HUES48 (cell line): ENCODE results near the gene PRTFDC1.
"Not testable (repeated sequence)": the region's sequence is repeated elsewhere in the genome, so short reads cannot be mapped to it uniquely, and the experiment has no call there.

Experiments
- H3K27ac ChIP-seq: one replicate; pipeline ENCODE4 v1.7.0; 2013; ENCODE audit warnings: low read depth, low read length, inconsistent platforms
- H3K27me3 ChIP-seq: 2 replicates; pipeline ENCODE4 v1.6.1; 2013; ENCODE audit warnings: mild to moderate bottlenecking, low read length; ENCODE audit not compliant: control insufficient read depth, insufficient read depth
- H3K36me3 ChIP-seq: 2 replicates; pipeline ENCODE4 v1.6.1; 2013; ENCODE audit warnings: low read length; ENCODE audit not compliant: control insufficient read depth, insufficient read depth
- H3K4me1 ChIP-seq: 2 replicates; pipeline ENCODE4 v1.6.1; 2013; ENCODE audit warnings: mild to moderate bottlenecking, low read length; ENCODE audit not compliant: control insufficient read depth, insufficient read depth
- H3K4me3 ChIP-seq: 2 replicates; pipeline ENCODE4 v1.5.1; 2013; ENCODE audit warnings: mild to moderate bottlenecking, low read depth, low read length
- H3K9ac ChIP-seq: 2 replicates; pipeline ENCODE4 v1.6.1; 2013; ENCODE audit warnings: mild to moderate bottlenecking, low read depth, low read length, moderate library complexity
- H3K9me3 ChIP-seq: 2 replicates; pipeline ENCODE4 v1.6.1; 2013; ENCODE audit warnings: low read length; ENCODE audit not compliant: control insufficient read depth, insufficient read depth

The PRTFDC1 gene

DNA sequence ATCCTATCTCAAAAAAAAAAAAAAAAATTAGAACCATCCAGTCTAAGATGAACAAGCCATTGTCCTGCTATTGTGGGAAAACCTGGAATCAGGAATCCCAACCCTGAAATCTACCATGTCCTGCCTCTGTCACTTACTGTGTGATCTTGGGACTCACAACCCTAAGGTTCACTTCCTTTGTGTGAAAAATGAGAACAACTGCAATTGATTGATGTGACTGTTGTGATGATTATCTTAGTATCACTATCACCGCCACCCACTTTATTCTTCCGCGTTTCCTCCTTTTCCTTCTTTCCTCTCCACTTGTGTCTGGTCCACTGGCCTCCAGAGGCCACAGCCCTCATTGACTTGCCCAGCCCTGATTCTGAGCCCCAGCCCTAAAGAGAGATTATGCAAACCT is 12.6 kb upstream of the PRTFDC1 start:
- no peaks in the 10 kb centered on the region for H3K27me3 ChIP-seq

GRCh38 chr10:24963521-24964041 is 11.2 kb upstream of the PRTFDC1 start:
- H3K9me3 ChIP-seq: no peaks in the 10 kb centered on the region
- peak overlapping the region; percentile 2 for H3K27ac ChIP-seq
- H3K27me3 ChIP-seq: no peaks in the 10 kb centered on the region
- H3K36me3 ChIP-seq: no peaks in the 10 kb centered on the region
- H3K4me1 ChIP-seq: peaks cover 13% of the 10 kb centered on the region
- no peak overlapping the region for H3K9ac ChIP-seq
- H3K4me3 ChIP-seq: no peak overlapping the region

More for the DNA sequence above, 12.6 kb upstream of the PRTFDC1 start:
- no peak overlapping the region for H3K4me3 ChIP-seq
- no peak overlapping the region for H3K9ac ChIP-seq
- no peaks in the 10 kb centered on the region for H3K9me3 ChIP-seq
- H3K4me1 ChIP-seq: peaks cover 1% of the 10 kb centered on the region; the same call in 1 of the 2 replicates
- H3K36me3 ChIP-seq: no peaks in the 10 kb centered on the region
- H3K27ac ChIP-seq: no peak overlapping the region

DNA sequence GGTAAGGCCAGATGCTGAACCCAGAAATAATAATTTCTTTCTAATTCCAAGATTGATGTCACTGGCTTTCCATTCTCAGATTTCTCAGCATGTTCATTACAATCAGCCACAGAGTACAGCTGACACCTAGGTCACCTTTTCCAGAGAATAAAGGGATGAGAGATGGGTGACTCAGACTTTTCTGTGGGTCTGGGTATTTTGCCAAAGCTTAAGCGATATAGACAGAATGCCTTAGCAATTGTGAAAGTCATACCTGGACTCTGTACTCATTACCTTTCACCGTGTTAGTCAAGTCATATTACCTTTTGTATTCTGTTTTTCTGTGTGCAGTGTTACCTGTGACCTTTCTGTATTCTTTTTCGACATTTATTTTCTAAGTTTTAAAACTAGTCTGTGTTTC is 10.6 kb upstream of the PRTFDC1 start:
- Histone ChIP-seq H3K9ac (no peak overlapping the region), H3K27me3 (no peaks in the 10 kb centered on the region), H3K9me3 (no peaks in the 10 kb centered on the region), H3K4me1 (peaks cover 19% of the 10 kb centered on the region), H3K4me3 (no peak overlapping the region), H3K27ac (peak overlapping the region; percentile 8), H3K36me3 (no peaks in the 10 kb centered on the region)

DNA sequence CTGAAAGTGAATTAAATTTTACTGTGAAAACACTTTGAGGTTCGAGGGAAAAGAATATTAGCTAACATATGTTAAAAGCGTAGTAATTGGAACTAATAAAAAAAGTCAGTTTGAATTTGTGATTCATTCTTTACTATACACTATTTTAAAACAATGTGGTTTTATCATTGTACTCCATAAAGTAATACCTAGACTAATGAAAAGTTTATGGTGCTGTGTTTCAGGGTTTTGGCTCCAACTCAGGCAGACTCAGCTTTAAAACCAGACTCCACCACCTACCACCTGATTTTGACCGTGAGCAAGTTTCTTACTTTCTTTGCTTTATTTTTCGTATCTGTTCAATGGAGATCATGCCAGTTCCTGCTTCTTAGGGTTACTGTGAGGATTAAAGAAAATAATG is 9.2 kb upstream of the PRTFDC1 start:
- H3K36me3 ChIP-seq: no peaks in the 10 kb centered on the region
- no peaks in the 10 kb centered on the region for H3K27me3 ChIP-seq
- H3K9me3 ChIP-seq: no peaks in the 10 kb centered on the region
- H3K4me3 ChIP-seq: no peak overlapping the region
- peaks cover 19% of the 10 kb centered on the region for H3K4me1 ChIP-seq
- H3K9ac ChIP-seq: no peak overlapping the region
- no peak overlapping the region for H3K27ac ChIP-seq

GRCh38 chr10:24959382-24959730 is 7.0 kb upstream of the PRTFDC1 start:
- Histone ChIP-seq H3K4me3 (no peak overlapping the region), H3K4me1 (peaks cover 19% of the 10 kb centered on the region), H3K27ac (no peak overlapping the region), H3K36me3 (no peaks in the 10 kb centered on the region), H3K27me3 (no peaks in the 10 kb centered on the region), H3K9me3 (no peaks in the 10 kb centered on the region), H3K9ac (no peak overlapping the region)

DNA sequence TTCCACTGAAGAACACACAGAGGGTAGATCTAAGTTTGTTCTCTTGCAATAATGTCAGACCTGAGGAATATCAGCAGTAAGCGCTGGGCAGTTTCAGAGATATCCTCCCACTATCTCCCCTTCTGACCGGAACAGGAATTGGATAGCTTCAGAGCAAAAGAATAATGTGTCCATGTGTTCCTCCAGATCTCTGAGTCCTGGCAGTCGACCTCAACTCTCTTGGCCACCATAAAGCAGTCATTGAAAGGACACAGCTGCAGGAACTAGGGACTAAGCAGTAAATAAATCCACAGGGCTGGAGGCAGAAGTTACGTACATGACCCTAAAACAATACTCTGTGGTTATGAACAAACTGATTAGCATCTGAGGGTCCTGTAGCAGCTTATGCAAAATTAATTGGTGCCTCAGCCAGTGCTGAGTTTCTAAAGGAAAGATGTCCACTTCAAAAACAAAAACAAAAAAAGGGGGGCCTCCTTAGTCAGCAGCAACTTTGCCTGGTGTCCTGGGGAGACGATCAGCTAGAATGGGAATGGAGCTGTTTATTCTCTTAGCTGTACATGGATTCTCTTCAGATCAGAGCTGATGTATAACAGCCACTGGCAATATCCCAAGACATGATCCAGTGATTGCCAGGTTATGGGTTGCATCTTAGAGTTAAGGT is 6.4 kb upstream of the PRTFDC1 start:
- Histone ChIP-seq H3K36me3 (no peaks in the 10 kb centered on the region), H3K9ac (no peak overlapping the region), H3K27ac (no peak overlapping the region)

DNA sequence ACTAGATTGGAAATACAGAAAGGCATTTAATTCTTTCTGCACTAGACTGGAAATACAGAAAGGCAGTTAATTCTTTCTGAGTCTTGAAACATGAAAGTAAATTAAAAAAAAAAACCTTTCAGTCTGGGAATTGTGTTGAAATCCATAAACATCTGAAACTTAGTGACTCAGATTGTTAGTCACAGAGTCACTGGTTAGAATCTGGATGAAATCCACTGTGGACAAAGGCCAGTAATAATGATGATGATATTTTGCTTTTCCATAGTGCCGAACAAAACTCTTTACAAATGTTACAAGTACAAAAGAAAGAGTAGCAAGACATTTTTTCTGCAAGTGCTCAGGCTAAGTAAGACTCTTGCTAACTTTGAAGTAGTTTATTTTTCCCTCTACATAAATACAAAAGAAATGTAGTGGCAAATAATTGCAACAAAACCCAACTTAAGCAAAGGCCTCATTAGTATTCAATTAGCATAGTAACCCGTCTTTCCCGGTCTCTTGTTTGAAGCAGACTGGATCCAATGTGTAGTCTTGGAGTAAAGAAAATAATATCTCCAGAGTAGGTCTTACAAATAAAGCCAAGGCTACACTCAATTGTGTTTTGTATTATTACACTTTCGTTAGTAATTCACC is 5.8 kb upstream of the PRTFDC1 start:
- H3K27me3 ChIP-seq: no peaks in the 10 kb centered on the region
- no peaks in the 10 kb centered on the region for H3K9me3 ChIP-seq
- peaks cover 26% of the 10 kb centered on the region for H3K4me1 ChIP-seq
- H3K36me3 ChIP-seq: no peaks in the 10 kb centered on the region
- H3K27ac ChIP-seq: no peak overlapping the region
- no peak overlapping the region for H3K4me3 ChIP-seq
- no peak overlapping the region for H3K9ac ChIP-seq

More for the DNA sequence above, 6.4 kb upstream of the PRTFDC1 start:
- H3K4me1 ChIP-seq: peaks cover 20% of the 10 kb centered on the region
- no peaks in the 10 kb centered on the region for H3K27me3 ChIP-seq
- no peaks in the 10 kb centered on the region for H3K9me3 ChIP-seq
- no peak overlapping the region for H3K4me3 ChIP-seq

GRCh38 chr10:24957624-24958051 is 5.2 kb upstream of the PRTFDC1 start:
- not testable (repeated sequence) for H3K27me3 ChIP-seq, H3K36me3 ChIP-seq
- peaks cover 28% of the 10 kb centered on the region for H3K4me1 ChIP-seq

DNA sequence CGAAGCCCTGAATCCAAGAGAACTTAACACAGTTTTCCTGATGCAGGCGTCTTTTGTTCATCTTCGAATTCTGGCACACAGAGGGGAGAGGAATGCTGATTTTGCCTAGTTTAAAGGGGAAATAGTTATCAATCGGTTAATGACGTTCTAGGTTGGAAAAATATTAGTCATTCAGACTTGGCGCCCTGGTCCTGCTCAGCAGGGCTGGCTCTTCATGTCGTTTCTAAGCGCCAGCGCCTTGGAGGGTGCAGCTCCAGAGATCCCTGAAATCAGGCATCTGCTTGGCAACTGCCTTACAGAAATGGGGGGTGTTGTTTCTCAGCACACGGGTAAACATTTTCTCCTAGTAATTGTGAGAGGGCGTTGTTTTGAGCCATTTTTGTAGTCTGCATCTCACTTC is 1.3 kb upstream of the PRTFDC1 start:
- Histone ChIP-seq H3K27ac (peak overlapping the region; percentile 96), H3K4me3 (peak overlapping the region; percentile 60), H3K27me3 (no peaks in the 10 kb centered on the region), H3K9ac (peak overlapping the region; percentile 70; the same call in 1 of the 2 replicates), H3K4me1 (peaks cover 33% of the 10 kb centered on the region), H3K9me3 (no peaks in the 10 kb centered on the region), H3K36me3 (no peaks in the 10 kb centered on the region)

More at GRCh38 chr10:24957624-24958051, 5.2 kb upstream of the PRTFDC1 start:
- not testable (repeated sequence) for H3K9me3 ChIP-seq, H3K4me3 ChIP-seq, H3K9ac ChIP-seq, H3K27ac ChIP-seq

- peak overlapping the region; percentile 60 for H3K4me3 ChIP-seq
- H3K9ac ChIP-seq: peak overlapping the region; percentile 70
- no peaks in the 10 kb centered on the region for H3K27me3 ChIP-seq
- H3K9me3 ChIP-seq: no peaks in the 10 kb centered on the region
- H3K36me3 ChIP-seq: no peaks in the 10 kb centered on the region
- peaks cover 26% of the 10 kb centered on the region for H3K4me1 ChIP-seq
- peak overlapping the region; percentile 96 for H3K27ac ChIP-seq
These were observed 570 bp upstream of the PRTFDC1 start for GRCh38 chr10:24952707-24953645.
